H9 (cell line): ENCODE results near the gene DAD1. TPM values are rescaled to one million over a fixed set of nuclear protein-coding genes. Genes with fewer than 3 reads are reported as not detected.

Experiments used
- DNase-seq: peaks from one replicate; pipeline ENCODE4 v3.0.0-alpha.2; 2017
- H2AFZ ChIP-seq: one replicate; pipeline ENCODE4 v1.6.1; 2013; ENCODE audit warnings: mild to moderate bottlenecking, low read length, control low read depth, moderate library complexity
- H2AK5ac ChIP-seq: 2 replicates; pipeline ENCODE4 v1.6.1; 2013; ENCODE audit warnings: low read length, control low read depth, mixed read lengths; ENCODE audit not compliant: insufficient read length
- H2BK120ac ChIP-seq: one replicate; pipeline ENCODE4 v1.6.1; 2013; ENCODE audit warnings: low read depth, mild to moderate bottlenecking, low read length, control low read depth, inconsistent platforms; ENCODE audit not compliant: poor library complexity, severe bottlenecking
- H2BK12ac ChIP-seq: 2 replicates; pipeline ENCODE4 v1.6.1; 2013; ENCODE audit warnings: low read length, control low read depth, mixed read lengths, low read depth; ENCODE audit not compliant: insufficient read length
- H2BK15ac ChIP-seq: 2 replicates; pipeline ENCODE4 v1.6.1; 2013; ENCODE audit warnings: low read depth, low read length, control low read depth
- H2BK20ac ChIP-seq: one replicate; pipeline ENCODE4 v1.6.1; 2013; ENCODE audit warnings: low read depth, mild to moderate bottlenecking, low read length, control low read depth, inconsistent platforms; ENCODE audit not compliant: poor library complexity, severe bottlenecking
- H2BK5ac ChIP-seq: 2 replicates; pipeline ENCODE4 v1.6.1; 2013; ENCODE audit warnings: low read length, control low read depth, mixed read lengths; ENCODE audit not compliant: insufficient read length
- H3K14ac ChIP-seq: 2 replicates; pipeline ENCODE4 v1.6.1; 2013; ENCODE audit warnings: low read length, control low read depth; ENCODE audit not compliant: insufficient read depth
- H3K18ac ChIP-seq: 2 replicates; pipeline ENCODE4 v1.6.1; 2013; ENCODE audit warnings: low read depth, mild to moderate bottlenecking, mixed read lengths, low read length, control low read depth; ENCODE audit not compliant: insufficient read length
- H3K23ac ChIP-seq: 2 replicates; pipeline ENCODE4 v1.6.1; 2013; ENCODE audit warnings: low read length, control low read depth, mixed read lengths, low read depth; ENCODE audit not compliant: insufficient read length
- H3K23me2 ChIP-seq: 2 replicates; pipeline ENCODE4 v1.6.1; 2013; ENCODE audit warnings: low read depth, mild to moderate bottlenecking, mixed read lengths, low read length, control low read depth; ENCODE audit not compliant: insufficient read length, poor library complexity, severe bottlenecking
- H3K27ac ChIP-seq: 2 replicates; pipeline ENCODE4 v1.5.1; 2013; ENCODE audit warnings: low read length, control low read depth, mixed read lengths, low read depth; ENCODE audit not compliant: insufficient read length
- H3K27me3 ChIP-seq: 2 replicates; pipeline ENCODE4 v1.6.1; 2013; ENCODE audit warnings: low read length, control low read depth, inconsistent platforms; ENCODE audit not compliant: insufficient read depth
- H3K4ac ChIP-seq: 2 replicates; pipeline ENCODE4 v1.6.1; 2013; ENCODE audit warnings: low read depth, mild to moderate bottlenecking, control low read depth, inconsistent platforms, low read length, moderate library complexity
- H3K4me1 ChIP-seq: 2 replicates; pipeline ENCODE4 v1.6.1; 2013; ENCODE audit warnings: low read length, control low read depth, inconsistent platforms; ENCODE audit not compliant: insufficient read depth
- H3K4me2 ChIP-seq: 2 replicates; pipeline ENCODE4 v1.6.1; 2013; ENCODE audit warnings: low read length, control low read depth, mixed read lengths; ENCODE audit not compliant: insufficient read length, insufficient read depth
- H3K56ac ChIP-seq: 2 replicates; pipeline ENCODE4 v1.6.1; 2013; ENCODE audit warnings: low read depth, mild to moderate bottlenecking, mixed read lengths, low read length, control low read depth; ENCODE audit not compliant: insufficient read length
- H3K79me1 ChIP-seq: 2 replicates; pipeline ENCODE4 v1.6.1; 2013; ENCODE audit warnings: low read depth, mild to moderate bottlenecking, moderate library complexity, low read length, control low read depth, inconsistent platforms; ENCODE audit not compliant: insufficient read depth, poor library complexity, severe bottlenecking
- H3K79me2 ChIP-seq: 2 replicates; pipeline ENCODE4 v1.6.1; 2013; ENCODE audit warnings: low read length, control low read depth, inconsistent platforms; ENCODE audit not compliant: insufficient read depth
- H3K9ac ChIP-seq: 2 replicates; pipeline ENCODE4 v1.6.1; 2013; ENCODE audit warnings: low read length, control low read depth, mixed read lengths; ENCODE audit not compliant: insufficient read length; ENCODE audit errors: extremely low read depth
- H3K9me3 ChIP-seq: one replicate; pipeline ENCODE4 v1.6.1; 2013; ENCODE audit warnings: low read depth, low read length, inconsistent platforms; ENCODE audit not compliant: control insufficient read depth
- H3T11ph ChIP-seq: one replicate; pipeline ENCODE4 v1.6.1; 2013; ENCODE audit warnings: mild to moderate bottlenecking, low read length, control low read depth, inconsistent platforms
- H4K20me1 ChIP-seq: one replicate; pipeline ENCODE4 v1.6.1; 2013; ENCODE audit not compliant: control insufficient read depth, insufficient read length, insufficient read depth
- H4K5ac ChIP-seq: 2 replicates; pipeline ENCODE4 v1.6.1; 2013; ENCODE audit warnings: low read depth, mild to moderate bottlenecking, mixed read lengths, low read length, control low read depth; ENCODE audit not compliant: insufficient read length
- H4K8ac ChIP-seq: replicated peaks from 2 replicates; pipeline ENCODE4 v1.6.1; 2013; ENCODE audit warnings: low read length, control low read depth, mixed read lengths, low read depth; ENCODE audit not compliant: insufficient read length
- H4K91ac ChIP-seq: 2 replicates; pipeline ENCODE4 v1.6.1; 2013; ENCODE audit warnings: low read depth, mild to moderate bottlenecking, moderate library complexity, mixed read lengths, low read length, control low read depth; ENCODE audit not compliant: insufficient read length
- H3K27ac Mint-ChIP-seq, 3 experiments: 2 replicates in 2 of 3; 3 replicates in 1 of 3; pipeline ENCODE4 v1.8.0; 2020 to 2021; ENCODE audit warnings: mixed read lengths in 3 of 3, mild to moderate bottlenecking in 1 of 3, moderate library complexity in 1 of 3
- H3K27me3 Mint-ChIP-seq: 2 replicates; pipeline ENCODE4 v1.8.0; 2021; ENCODE audit warnings: low read depth, mild to moderate bottlenecking, moderate library complexity, mixed read lengths
- H3K36me3 Mint-ChIP-seq, 3 experiments: 2 replicates in 2 of 3; 3 replicates in 1 of 3; pipeline ENCODE4 v1.8.0; 2020 to 2021; ENCODE audit warnings: low read depth in 3 of 3, mixed read lengths in 3 of 3; ENCODE audit not compliant: insufficient read depth in 1 of 3
- H3K4me1 Mint-ChIP-seq, 2 experiments: 2 replicates each; pipeline ENCODE4 v1.8.0; 2020; ENCODE audit warnings: mixed read lengths in 2 of 2
- H3K4me3 Mint-ChIP-seq, 2 experiments: 2 replicates in 1 of 2; 3 replicates in 1 of 2; pipeline ENCODE4 v1.8.0; 2020 to 2021; ENCODE audit warnings: mild to moderate bottlenecking in 2 of 2, mixed read lengths in 2 of 2, moderate library complexity in 1 of 2
- H3K9me3 Mint-ChIP-seq, 2 experiments: 2 replicates in 1 of 2; 3 replicates in 1 of 2; pipeline ENCODE4 v1.8.0; 2020; ENCODE audit warnings: mild to moderate bottlenecking in 2 of 2, mixed read lengths in 2 of 2, moderate library complexity in 1 of 2
- WGBS: extraction: QIAGEN DNeasy Blood & Tissue Kit; methylation state at CpG from one replicate; pipeline ENCODE4 v1.1.7; 2013; ENCODE audit warnings: missing lambda C conversion rate, low lambda C conversion rate, mixed read lengths; ENCODE audit not compliant: insufficient read length; ENCODE audit errors: extremely low coverage; 5-methylcytosine and 5-hydroxymethylcytosine counted together
- total RNA-seq: library from RNA; stranded (reverse); gene quantifications from 2 replicates; pipeline ENCODE4 v1.2.1, GENCODE V29; 2021
- TF ChIP-seq, protein P1 (sequence below): fragments of 200-600 bp; sonication (generic); conservative IDR thresholded peaks from 3 replicates; pipeline ENCODE4 v1.8.0; 2021; ENCODE audit warnings: antibody characterized with exemption, mild to moderate bottlenecking

The DAD1 gene
- total RNA-seq, 1 experiment from 2014 or later, result 127 TPM

DNA sequence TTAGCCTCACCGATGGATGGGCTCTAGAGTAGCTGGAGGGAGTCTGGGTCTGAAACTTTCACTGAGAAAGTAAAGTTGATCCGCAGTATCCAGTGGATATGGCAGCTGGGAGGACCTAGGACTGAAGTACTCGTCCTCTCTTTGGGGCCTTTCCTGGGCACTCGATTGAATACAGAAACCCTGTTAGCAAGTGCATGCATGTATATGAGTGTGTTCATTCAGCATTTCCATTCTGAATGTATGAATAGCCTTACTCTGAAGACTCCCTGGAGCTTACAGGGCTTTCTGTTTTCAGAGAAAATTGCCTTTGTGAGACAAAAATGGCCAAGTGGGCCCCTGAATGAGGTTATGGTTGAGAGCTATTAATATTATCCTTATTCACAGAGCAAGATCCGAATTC is 62.8 kb downstream of the DAD1 start:
- Histone ChIP-seq H3K23me2 (no peaks in the 10 kb centered on the region), H3K18ac (no peak overlapping the region), H4K8ac (no peak overlapping the region), H2AFZ (no peak overlapping the region), H2BK120ac (no peak overlapping the region), H2AK5ac (no peak overlapping the region), H3K14ac (no peak overlapping the region), H3K4me1 (no peaks in the 10 kb centered on the region), H3K56ac (no peak overlapping the region), H3K27me3 (no peaks in the 10 kb centered on the region), H3K9ac (no peak overlapping the region), H2BK20ac (no peak overlapping the region), H2BK15ac (no peak overlapping the region), H2BK5ac (no peak overlapping the region), H3K4ac (no peak overlapping the region), H3K9me3 (no peaks in the 10 kb centered on the region), H3K4me2 (no peak overlapping the region), H3T11ph (no peak overlapping the region), H4K5ac (no peak overlapping the region), H4K91ac (no peak overlapping the region), H3K23ac (no peak overlapping the region), H2BK12ac (no peak overlapping the region), H3K79me2 (no peaks in the 10 kb centered on the region), H3K27ac (no peak overlapping the region), H4K20me1 (no peaks in the 10 kb centered on the region), H3K79me1 (no peaks in the 10 kb centered on the region)
- H3K4me1 Mint-ChIP-seq, result no peaks in the 10 kb centered on the region
- peaks cover 2% of the 10 kb centered on the region; the same call in 1 of the 2 replicates for H3K27me3 Mint-ChIP-seq
- DNase-seq, result no peak
- H3K36me3 Mint-ChIP-seq, result no peaks in the 10 kb centered on the region
- no peak overlapping the region; a peak in 1 of 7 replicates for H3K27ac Mint-ChIP-seq
- WGBS, result no CpG with 5 or more reads among the region's 5 CpGs
- H3K4me3 Mint-ChIP-seq, result no peak overlapping the region
- TF ChIP-seq, protein P1, sequence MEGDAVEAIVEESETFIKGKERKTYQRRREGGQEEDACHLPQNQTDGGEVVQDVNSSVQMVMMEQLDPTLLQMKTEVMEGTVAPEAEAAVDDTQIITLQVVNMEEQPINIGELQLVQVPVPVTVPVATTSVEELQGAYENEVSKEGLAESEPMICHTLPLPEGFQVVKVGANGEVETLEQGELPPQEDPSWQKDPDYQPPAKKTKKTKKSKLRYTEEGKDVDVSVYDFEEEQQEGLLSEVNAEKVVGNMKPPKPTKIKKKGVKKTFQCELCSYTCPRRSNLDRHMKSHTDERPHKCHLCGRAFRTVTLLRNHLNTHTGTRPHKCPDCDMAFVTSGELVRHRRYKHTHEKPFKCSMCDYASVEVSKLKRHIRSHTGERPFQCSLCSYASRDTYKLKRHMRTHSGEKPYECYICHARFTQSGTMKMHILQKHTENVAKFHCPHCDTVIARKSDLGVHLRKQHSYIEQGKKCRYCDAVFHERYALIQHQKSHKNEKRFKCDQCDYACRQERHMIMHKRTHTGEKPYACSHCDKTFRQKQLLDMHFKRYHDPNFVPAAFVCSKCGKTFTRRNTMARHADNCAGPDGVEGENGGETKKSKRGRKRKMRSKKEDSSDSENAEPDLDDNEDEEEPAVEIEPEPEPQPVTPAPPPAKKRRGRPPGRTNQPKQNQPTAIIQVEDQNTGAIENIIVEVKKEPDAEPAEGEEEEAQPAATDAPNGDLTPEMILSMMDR, result no peak
- H3K9me3 Mint-ChIP-seq, result no peaks in the 10 kb centered on the region
